Measurements from ENCODE around the gene PFDN2. TPM values are rescaled to one million over a fixed set of nuclear protein-coding genes. Genes with fewer than 3 reads are reported as not detected.

The PFDN2 gene
- total and polyA plus RNA-seq, 2 experiments from 2014 or later: 45.6 to 352 TPM

GRCh38 chr1:161130266-161130665 lies 12.4 kb upstream of the PFDN2 start:
- peaks cover 22% of the 10 kb centered on the region for H3K4me1 ChIP-seq (ENCODE audit: insufficient read depth)
- TF ChIP-seq REST (IDR thresholded peaks at IDR 0.05; ENCODE audit: unreplicated experiment) (no peak), NANOG (IDR thresholded peaks at IDR 0.05; ENCODE audit: borderline replicate concordance) (no peak), ZNF114 (CRISPR knock-in tag; IDR thresholded peaks at IDR 0.05) (no peak), JUNB (IDR thresholded peaks at IDR 0.05; ENCODE audit: unreplicated experiment) (no peak), ZNF331 (CRISPR knock-in tag; IDR thresholded peaks at IDR 0.05; ENCODE audit: low read depth) (no peak), EZH2 (IDR thresholded peaks at IDR 0.05; ENCODE audit: low read depth, unreplicated experiment) (no peak), POLR2AphosphoS5 (IDR thresholded peaks at IDR 0.05; ENCODE audit: low read depth) (no peak), ZNF462 (CRISPR knock-in tag; IDR thresholded peaks at IDR 0.05) (no peak), CREB1 (CRISPR knock-in tag; IDR thresholded peaks at IDR 0.05; ENCODE audit: low read depth) (no peak), EZH2phosphoT487 (IDR thresholded peaks at IDR 0.05; ENCODE audit: unreplicated experiment) (no peak), STAT1 (IDR thresholded peaks at IDR 0.05; ENCODE audit: unreplicated experiment) (no peak), ETS1 (IDR thresholded peaks at IDR 0.05) (no peak), CTCF (conservative IDR thresholded peaks at IDR 0.05; ENCODE audit: low read depth in 2 of 2) (no peak)
- H3K4me1 Mint-ChIP-seq: peaks cover 20% of the 10 kb centered on the region
- no peaks in the 10 kb centered on the region; the same call in 1 of the 2 replicates for H3K9me2 ChIP-seq (ENCODE audit: insufficient read depth)
- ATAC-seq (no peak), DNase-seq (ENCODE audit: low spot score) (no peak)
- H3K9me3 Mint-ChIP-seq: no peaks in the 10 kb centered on the region
- no peak overlapping the region; the same call in 1 of the 3 replicates for H3K4me3 Mint-ChIP-seq
- H4K20me1 ChIP-seq (replicated peaks; ENCODE audit: insufficient read depth): no peaks in the 10 kb centered on the region; the same call in none of the 2 replicates
- peaks cover 34% of the 10 kb centered on the region for H3K36me3 Mint-ChIP-seq (ENCODE audit: low read depth)
- H3K36me3 ChIP-seq (ENCODE audit: insufficient read depth): peaks cover 20% of the 10 kb centered on the region
- H3K4me3 ChIP-seq: peak overlapping the region; percentile 77; the same call in 1 of the 2 replicates
- H3K79me2 ChIP-seq (replicated peaks; ENCODE audit: insufficient read depth): peaks cover 84% of the 10 kb centered on the region
- no peak overlapping the region for H3K27ac ChIP-seq (ENCODE audit: low read depth)
- peak overlapping the region; percentile 97; the same call in 1 of the 2 replicates for H3K27ac Mint-ChIP-seq
- peaks cover 3% of the 10 kb centered on the region for H3K27me3 Mint-ChIP-seq (ENCODE audit: insufficient read depth, low read depth, poor library complexity)
- peaks cover 25% of the 10 kb centered on the region for H3F3A ChIP-seq (replicated peaks; ENCODE audit: low read depth)
- H3K4me2 ChIP-seq: 0 out of 2 replicates have a peak overlapping the region, but pooled peaks have one; percentile 87
- H2AFZ ChIP-seq: no peak overlapping the region
- no peaks in the 10 kb centered on the region for H3K27me3 ChIP-seq (ENCODE audit: insufficient read depth)
